DLD1 (cell line): ENCODE data around the gene NAT16.
"Not testable (repeated sequence)": the region's sequence is repeated elsewhere in the genome, so short reads cannot be mapped to it uniquely, and the experiment has no call there.

Experiments
- in situ Hi-C: cut with HindIII; loops from 2 replicates; pipeline ENCODE4 v1.10.0; 2017; ENCODE audit warnings: low sequenced_read_pairs

NAT16 gene

DNA sequence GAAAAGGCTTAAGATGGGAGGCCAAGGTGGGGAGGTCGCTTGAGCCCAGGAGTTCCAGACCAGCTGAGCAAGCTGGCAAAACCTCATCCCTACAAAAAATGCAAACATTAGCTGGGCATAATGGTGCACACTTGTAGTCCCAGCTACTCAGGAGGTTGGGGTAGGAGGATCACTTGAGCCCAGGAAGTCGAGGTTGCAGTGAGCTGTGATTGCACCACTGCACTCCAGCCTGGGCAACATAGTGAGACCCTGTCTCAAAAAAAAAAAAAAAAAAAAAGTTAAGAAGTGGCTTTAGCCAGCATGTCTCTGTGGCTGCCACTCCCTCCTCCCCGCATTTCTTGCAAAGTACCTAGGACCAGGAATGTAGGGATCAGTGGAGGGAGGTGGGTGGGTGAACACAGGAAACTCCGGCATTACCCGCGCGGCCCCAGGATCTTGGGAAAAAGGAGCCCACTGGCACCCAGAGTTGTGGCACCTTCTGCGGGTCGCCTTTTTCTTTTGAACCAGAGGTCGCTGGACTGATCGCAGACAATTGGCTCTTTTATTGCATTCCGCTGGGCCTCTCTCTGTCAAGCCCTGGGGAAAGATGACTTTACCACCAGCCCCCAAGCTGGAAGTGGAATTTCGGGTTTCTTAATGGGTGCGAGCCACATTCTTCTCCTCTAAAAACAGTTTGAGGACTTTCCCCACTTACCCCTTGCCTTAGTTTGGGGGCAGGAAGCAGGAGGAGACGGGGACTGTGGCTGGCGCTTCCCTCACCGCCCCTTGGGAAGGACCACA lies 18.2 kb downstream of the NAT16 start:
- in situ Hi-C loops, result no loop called here

DNA sequence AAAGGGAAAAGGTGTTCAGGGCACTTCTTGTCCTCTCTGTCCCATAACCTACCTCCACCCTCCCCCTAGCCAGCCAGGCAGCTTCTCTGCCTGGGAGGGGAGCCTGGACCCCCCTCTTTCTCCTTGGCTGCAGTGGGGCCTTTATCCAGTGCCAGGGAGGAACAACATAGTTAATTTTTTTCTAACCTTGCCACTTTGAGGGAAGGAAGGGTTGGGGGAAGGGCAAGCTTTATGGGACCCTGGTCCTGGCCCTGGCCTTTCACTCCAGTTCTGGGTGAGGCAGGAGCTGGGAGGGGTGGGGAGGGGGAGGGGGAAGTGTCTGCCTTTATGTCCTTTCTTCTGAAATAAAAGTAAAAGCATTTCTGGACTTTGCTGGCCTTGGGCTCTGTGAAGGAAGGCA lies 19.2 kb downstream of the NAT16 start:
- in situ Hi-C loops, result no loop called here

DNA sequence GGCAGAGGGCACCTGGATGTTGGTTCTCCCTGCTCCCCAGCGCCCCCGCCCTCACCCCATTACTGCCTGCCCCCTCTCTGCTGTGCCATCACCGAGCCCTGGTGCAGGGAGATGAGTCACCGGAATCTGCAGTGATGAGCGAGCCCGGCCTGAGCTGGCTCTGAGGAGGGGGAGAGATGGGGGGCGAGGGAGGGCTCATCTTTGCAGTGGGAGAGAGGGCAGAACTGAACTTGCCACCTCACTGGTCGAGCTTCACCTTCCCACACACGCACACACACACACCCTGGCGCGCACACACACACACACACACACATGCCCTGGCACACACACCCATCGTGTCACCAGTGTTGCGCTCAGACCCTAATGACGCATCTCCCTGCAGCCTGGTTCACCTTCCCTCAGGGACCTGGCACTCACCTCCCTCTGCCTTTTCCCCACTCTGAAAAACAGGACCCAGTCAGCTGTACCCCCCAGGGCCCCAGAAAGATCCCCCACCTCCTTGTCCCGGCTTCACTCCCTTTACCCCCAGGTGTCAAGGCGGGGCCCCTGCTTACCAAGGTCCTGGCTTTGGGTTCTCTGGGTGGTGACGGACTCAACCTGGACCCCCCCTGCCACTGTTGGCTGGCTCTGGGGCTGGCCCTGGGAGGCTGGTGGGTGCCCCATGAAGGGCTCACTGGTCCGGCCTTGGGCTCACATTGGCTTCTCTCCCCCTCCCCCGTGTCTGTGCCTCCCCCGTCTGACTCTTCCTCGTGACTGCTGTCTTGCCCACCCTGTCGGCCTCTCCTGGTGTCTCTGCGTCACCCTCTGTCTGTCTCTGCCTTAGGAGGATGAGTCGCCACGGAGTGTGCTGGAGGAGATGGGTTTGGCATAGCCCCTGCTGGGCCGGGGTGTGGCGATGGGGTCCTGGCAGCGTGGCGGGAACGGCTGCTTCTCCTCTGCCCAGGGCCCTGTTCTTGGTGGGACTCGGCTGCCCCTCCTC lies 20.1 kb downstream of the NAT16 start:
- in situ Hi-C loops, result no loop called here

DNA sequence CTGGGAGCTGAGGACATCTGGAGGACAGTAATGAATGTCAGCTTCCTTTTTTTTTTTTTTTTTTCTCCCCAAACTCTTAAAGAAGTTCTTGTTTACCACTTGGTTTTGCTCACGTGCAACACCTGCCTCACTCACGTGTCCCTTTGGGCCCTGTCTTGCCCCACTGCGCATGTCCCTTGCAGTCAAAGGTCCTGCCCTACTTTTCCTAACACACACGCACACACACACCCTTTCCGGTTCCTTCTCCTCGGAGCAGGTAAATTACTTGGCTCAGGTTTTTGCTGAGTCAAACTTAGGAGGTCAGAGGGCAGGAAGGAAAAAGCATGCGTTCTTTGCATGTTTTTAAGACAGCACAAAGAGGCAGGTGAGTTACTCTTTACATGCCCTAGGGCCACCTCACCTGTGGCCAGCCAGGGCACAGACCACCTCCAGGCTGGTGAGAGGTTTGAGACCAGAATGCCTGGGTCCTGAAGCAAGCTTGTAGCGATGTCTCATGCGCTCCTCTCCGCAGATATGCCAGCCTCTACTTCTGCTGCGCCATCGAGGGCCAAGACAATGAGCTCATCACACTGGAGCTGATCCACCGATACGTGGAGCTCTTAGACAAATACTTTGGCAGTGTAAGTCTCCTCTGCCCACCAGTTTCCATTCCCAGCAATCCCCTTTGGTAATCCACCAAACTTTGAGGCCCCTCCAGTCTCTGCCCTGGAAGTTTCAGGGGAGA lies 23.1 kb downstream of the NAT16 start:
- in situ Hi-C loops, result no loop called here

DNA sequence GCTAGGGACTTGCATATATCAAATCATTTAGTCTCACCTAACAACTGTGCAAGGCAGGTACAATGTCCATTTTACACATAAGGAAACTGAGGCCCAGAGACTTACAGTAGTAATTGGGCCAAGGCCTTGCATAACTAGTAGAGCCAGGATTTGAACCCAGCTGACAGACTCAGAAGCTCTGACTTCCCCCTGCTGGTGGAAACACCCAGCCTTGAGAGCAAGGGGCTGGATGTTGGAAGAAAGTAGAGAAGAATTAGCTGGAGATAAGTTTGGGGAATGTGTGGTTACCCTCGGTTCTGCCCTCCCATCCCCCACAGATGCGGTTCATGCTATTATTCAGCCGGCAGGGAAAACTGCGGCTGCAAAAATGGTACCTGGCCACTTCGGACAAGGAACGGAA lies 23.8 kb downstream of the NAT16 start:
- in situ Hi-C loops, result no loop called here

DNA sequence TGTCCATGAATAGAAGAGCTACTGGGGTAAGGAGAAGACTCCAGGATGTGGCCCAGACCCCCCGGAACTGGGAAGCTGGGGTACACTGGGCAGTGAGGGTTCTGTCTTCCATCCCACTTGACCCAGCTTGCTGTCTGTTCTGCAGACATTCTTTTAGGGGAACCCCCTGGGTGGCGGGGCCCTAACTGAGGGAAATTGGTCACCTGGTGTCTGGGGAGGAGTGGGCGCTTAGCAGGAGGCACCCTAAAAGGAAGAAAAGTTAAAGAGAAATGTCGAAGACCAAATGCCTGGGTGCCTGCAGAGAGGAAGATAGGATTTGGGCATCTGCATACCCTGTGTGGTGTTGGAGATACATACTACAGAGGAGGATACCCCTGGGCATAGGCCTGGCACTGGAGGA lies 24.8 kb downstream of the NAT16 start:
- in situ Hi-C loops, result no loop called here

DNA sequence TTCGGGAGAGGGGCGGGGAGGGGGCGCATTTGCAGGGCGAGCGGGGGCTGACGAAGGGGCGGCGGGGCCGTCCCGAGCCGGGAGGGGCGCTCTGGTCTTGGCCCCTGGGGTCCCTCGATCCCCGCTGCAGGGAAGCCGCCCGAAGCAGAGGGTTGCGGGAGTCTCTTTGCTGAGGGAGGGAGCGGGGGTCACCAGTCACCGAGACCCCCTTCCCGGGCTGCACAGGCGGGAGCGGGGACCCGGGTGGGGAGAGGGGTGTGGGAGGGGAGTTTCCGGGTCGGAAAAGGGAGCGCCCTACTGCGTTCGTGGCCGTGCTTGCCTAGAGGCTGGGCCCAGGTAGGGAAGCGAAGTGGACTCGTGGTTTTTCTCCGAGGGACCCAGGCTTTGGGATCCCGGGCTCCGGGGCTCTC lies 25.4 kb downstream of the NAT16 start:
- in situ Hi-C loops, result no loop called here

DNA sequence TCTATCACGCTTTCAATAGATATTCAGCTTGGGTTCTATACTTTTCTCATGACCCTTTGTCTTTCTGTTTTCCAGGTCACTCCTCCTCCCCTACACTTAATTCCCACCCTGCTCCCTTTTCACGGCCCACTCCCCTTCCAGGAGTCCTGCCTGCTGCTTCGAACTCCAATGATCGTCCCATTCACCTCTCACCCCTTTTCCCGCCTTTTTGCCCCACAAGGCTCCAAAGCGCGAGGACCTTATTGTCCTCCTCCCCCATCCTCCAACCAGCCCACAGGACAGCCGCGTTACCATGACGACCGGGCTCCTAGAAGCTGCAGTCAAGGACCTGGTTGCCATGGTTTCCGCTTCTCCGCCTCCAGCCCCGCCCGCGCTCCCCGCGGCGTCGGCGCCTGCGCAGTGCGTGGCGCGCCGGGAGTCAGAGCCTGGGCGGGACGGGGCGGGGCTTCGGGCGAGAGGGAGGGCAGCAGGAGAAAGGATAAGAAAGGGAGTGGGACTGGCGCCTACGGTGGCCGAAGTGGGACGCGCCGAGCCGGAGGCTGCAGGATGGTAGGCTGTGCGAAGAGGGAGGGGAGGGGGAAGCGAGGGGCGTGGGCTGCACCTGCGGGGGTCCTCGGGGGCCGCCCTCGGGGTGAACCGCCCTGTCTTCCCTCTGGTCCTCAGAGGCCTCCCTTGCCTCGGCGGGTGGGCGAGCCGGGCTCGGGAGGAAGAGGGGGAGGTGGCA lies 26.0 kb downstream of the NAT16 start, which contains the start of gene AP1S1:
AP1S1 (plus strand) TSS at position 508 of the 724 bp plus-strand sequence; CDS start at position 547, 39 bp downstream.
- in situ Hi-C loops, result no loop called here

DNA sequence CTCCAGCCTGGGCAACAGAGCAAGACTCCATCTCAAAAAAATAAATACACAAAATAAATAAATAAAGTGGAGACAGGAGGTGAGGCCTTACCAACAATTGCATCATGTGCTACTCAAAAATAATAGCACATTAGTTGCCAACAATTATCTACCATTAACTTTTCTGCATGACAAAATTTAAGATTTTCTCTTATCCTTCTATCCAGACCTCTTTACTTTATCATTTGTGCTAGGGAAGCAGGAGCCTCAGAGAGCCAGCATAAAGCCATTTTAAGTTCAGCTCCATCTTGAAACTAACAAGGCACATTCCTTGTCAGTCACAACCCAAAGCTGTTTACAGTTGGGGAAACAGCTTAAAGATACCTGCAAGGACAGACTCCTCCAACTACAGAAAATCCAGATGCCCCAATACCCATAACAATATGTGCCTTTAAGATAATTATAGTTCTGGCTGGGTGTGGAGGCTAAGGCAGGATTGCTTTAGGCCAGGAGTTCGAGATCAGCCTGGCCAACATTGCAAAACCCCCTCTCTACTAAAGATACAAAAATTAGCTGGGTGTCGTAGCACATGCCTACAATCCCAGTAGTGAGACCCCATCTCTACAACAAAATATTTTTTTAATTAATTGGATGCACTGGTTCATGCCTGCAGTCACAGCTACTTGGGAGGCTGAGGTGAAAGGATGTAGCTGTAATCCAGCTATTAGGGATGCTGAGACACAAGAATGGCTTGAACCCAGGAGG lies 28.0 kb downstream of the NAT16 start:
- in situ Hi-C loops, result no loop called here

DNA sequence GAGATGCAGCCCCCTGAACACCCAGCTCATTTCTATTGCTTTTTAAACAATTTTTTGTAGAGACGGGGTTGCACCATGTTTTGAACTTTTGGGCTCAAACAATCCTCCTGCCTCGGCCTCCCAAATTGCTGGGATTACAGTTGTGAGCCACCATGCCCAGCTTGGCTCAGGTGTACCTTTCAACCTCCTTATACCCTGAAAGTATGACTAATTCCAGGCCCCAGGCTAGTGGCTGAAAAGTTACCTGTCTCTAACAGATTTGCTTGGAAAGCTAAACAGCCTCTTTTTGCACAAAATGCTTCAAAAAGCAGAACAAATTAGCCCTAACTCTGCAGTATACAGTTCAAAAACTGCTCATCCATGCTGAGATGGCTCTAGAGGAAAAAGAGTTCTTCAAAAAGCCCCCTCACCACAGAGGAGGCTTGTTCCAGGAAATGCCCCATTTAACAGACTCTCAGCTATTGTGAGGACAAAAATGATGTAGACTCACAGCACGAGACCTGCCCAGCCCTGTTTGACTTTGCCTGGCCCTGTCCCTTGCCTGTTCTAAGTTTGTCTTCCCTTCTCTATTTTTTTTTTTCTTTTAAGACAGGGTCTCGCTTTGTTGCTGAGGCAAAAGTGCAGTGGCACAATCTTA lies 39.2 kb downstream of the NAT16 start:
- in situ Hi-C loops, result no loop called here

DNA sequence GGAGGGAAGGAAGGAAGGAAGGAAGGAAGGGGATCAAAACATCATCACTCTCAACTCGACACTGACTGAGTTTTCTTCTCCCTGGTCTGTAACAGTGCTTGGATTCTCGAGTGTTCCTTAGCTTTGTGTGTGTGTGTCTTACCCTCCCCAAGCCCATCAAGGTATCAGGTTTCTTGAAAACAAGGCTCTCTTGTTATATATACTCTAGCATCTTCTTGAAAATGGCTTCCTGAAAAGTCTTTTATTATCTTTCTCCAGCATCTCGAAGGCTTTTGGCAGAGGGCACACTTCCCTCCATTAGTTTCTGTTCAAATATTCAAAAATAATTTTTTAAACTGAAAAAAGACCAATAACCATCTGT lies 39.8 kb downstream of the NAT16 start:
- in situ Hi-C loops, result no loop called here

DNA sequence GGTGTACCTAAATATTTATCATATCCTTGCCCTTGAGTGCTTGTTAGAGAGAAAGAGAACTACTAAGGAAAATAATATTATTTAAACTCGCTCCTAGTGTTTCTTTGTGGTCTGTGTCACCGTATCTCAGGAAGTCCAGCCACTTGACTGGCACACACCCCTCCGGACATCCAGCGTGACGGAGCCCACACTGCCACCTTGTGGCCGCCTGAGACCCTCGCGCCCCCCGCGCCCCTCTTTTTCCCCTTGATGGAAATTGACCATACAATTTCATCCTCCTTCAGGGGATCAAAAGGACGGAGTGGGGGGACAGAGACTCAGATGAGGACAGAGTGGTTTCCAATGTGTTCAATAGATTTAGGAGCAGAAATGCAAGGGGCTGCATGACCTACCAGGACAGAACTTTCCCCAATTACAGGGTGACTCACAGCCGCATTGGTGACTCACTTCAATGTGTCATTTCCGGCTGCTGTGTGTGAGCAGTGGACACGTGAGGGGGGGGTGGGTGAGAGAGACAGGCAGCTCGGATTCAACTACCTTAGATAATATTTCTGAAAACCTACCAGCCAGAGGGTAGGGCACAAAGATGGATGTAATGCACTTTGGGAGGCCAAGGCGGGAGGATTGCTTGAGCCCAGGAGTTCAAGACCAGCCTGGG lies 41.8 kb downstream of the NAT16 start:
- in situ Hi-C loops, result no loop called here

DNA sequence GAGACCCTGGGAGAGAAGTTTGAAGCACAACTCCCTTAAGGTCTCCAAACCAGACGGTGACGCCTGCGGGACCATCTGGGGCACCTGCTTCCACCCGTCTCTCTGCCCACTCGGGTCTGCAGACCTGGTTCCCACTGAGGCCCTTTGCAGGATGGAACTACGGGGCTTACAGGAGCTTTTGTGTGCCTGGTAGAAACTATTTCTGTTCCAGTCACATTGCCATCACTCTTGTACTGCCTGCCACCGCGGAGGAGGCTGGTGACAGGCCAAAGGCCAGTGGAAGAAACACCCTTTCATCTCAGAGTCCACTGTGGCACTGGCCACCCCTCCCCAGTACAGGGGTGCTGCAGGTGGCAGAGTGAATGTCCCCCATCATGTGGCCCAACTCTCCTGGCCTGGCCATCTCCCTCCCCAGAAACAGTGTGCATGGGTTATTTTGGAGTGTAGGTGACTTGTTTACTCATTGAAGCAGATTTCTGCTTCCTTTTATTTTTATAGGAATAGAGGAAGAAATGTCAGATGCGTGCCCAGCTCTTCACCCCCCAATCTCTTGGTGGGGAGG lies 42.4 kb downstream of the NAT16 start:
- in situ Hi-C loops, result no loop called here

DNA sequence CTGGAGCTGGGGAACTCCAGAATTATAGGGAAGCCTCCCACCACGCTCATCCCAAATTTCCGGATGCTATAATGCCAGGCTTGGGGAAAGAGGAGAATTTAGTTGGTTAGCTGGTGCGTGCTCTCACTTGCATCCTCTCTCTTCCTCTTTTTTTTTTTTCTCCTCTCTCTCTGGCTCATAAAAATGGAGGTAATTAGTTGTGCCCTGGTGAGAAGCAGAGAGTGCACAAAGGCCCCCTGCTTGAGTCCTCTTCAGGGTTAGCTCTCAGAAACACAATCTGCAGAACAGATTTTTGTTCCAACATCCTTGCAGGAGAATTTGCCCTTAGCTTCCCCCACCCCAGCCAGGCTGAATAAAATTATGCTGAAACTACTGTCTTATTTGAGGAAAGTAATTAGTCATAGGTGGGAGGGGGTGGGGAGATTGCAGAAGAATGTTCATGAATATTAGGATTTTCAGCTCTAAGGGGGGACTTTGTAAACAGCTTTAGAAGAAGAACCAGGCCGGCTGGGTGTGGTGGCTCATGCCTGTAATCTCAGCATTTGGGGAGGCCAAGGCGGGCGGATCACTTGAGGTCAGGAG lies 45.6 kb downstream of the NAT16 start:
- in situ Hi-C loops, result no loop called here

DNA sequence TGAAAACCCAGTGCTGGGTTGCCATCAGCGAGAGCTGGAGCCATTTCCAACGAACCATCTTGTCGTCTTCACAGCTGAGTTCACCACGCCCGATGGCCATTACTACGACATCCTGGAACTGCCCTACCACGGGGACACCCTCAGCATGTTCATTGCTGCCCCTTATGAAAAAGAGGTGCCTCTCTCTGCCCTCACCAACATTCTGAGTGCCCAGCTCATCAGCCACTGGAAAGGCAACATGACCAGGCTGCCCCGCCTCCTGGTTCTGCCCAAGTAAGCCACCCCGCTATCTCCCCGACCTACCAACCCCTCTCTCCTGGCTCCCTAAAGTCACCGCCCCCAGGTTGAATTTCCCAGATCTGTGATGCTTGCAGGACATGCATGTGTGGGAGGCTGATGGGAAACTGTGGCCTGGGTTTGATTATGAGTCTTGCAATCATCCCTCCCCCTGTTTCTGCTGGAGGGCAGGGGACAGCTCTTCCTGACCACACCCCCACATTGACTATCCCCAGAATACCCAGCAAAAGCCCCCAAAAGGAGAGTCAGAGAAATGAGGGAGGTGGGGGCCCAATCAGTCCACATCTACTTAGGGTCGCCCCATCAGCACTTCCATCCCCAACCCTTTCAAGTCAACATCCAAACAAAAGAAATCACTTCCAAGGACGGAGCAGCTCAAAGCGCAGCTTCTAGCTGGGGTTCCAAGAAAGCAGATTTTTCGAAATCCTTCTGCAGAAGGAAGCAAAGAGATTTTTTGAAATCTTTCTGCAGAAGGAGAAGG lies 46.3 kb downstream of the NAT16 start:
- in situ Hi-C loops, result no loop called here

DNA sequence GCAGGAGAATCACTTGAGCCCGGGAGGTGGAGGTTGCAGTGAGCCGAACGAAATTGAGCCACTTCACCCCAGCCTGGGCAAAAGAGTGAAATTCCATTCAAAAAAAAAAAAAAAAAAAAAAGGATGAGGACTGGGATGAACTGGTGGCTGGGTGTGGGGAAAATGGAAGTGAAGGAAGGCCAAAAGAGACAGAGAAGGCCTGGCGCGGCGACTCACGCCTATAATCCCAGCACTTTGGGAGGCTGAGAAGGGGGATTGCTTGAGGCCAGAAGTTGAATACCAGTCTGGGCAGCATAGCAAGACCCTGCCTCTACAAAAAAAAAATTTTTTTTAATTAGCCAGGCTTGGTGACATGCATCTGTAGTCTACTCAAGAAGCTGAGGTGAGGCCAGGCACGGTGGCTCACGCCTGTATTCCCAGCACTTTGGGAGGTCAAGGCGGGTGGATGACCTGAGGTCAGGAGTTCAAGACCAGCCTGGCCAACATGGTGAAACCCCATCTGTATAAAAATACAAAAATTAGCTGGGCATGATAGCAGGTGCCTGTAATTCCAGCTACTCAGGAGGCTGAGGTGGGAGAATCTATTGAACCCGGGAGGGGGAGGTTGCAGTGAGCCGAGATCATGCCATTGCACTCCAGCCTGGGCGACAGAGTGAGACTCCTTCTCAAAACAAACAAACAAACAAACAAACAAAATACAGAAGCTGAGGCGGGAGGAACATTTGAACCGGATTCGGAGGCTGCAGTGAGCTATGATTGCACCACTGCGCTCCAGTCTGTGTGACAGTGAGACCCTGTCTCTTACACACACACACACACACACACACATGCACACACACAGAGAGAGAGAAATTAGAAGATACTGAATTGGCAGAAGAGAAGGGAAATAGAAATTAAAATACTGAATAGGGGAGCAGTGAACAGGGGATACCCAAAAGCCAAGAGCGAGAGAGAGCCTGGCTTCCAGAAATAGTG lies 47.2 kb downstream of the NAT16 start:
- in situ Hi-C loops, result not testable (repeated sequence)
